K562 (cell line): ENCODE measurements around the gene NEU1. TPM values are rescaled to one million over a fixed set of nuclear protein-coding genes. Genes with fewer than 3 reads are reported as not detected.

Experiments
- ATAC-seq: fragments of 200-7000 bp; cut with Tn5 transposase; 3 replicates; pipeline ENCODE4 v1.9.1; 2020; ENCODE audit warnings: moderate library complexity
- BruUV-seq: library from RNA; stranded (reverse); fragments of 400-500 nt; replicated peaks from 2 replicates; lab custom pipeline; 2021; lab: Mats Ljungman, UMichigan
- CTCF ChIA-PET: fragments of 300-600 bp; formaldehyde crosslinking; extraction: SDS; loops from one replicate; lab custom pipeline; 2021; ENCODE audit warnings: low intra/inter-chr PET ratio; lab: Yijun Ruan, JAX
- POLR2A ChIA-PET: fragments of 300-600, 350-650 bp; sonication (Branson Sonifier 250); formaldehyde crosslinking; extraction: SDS; loops from one replicate; lab custom pipeline; 2021; ENCODE audit warnings: antibody characterized with exemption, inconsistent platforms; lab: Yijun Ruan, JAX
- DNase-seq, 4 experiments: peaks; one replicate each; pipeline versions ENCODE4 v3.0.0 to v3.0.0-alpha.2; 2011 to 2018; ENCODE audit warnings: low spot score in 3 of 4, mixed read lengths in 3 of 4; ENCODE audit errors: extremely low read depth in 1 of 4
- FAIRE-seq: peaks from 2 replicates; lab custom pipeline; 2011; peaks lifted over from hg19 to GRCh38; lab: Jason Lieb, UNC
- H2AFZ ChIP-seq: 2 replicates; pipeline ENCODE4 v1.6.0; 2011; ENCODE audit warnings: low read depth, low read length, control low read depth, inconsistent platforms
- H3K27ac ChIP-seq: fragments of 200-600 bp; 3 replicates; pipeline ENCODE4 v1.8.0; 2011; ENCODE audit warnings: low read depth, mild to moderate bottlenecking, control low read depth, inconsistent platforms, low read length, moderate library complexity, mixed read lengths; ENCODE audit errors: extremely low read depth
- H3K27me3 ChIP-seq, 2 experiments: fragments of 300-600 bp in 1 of 2; 2 replicates in 1 of 2; 3 replicates in 1 of 2; pipeline versions ENCODE4 v1.6.0 to v1.8.0; 2011; ENCODE audit warnings: inconsistent platforms in 2 of 2, low read length in 2 of 2, mild to moderate bottlenecking in 1 of 2, mixed read lengths in 1 of 2, moderate library complexity in 1 of 2; ENCODE audit not compliant: control insufficient read depth in 2 of 2, insufficient read depth in 2 of 2
- H3K36me3 ChIP-seq: fragments of 300-600 bp; 3 replicates; pipeline ENCODE4 v1.8.0; 2011; ENCODE audit warnings: mild to moderate bottlenecking, low read length, inconsistent platforms; ENCODE audit not compliant: control insufficient read depth, insufficient read depth
- H3K4me1 ChIP-seq, 2 experiments: fragments of 200-600 bp in 1 of 2; replicated peaks in 1 of 2; 2 replicates in 1 of 2; 3 replicates in 1 of 2; pipeline versions ENCODE4 v1.5.1 to v1.8.0; 2011; ENCODE audit warnings: inconsistent platforms in 2 of 2, low read length in 2 of 2, mild to moderate bottlenecking in 1 of 2, mixed read lengths in 1 of 2, moderate library complexity in 1 of 2; ENCODE audit not compliant: control insufficient read depth in 2 of 2, insufficient read depth in 2 of 2
- H3K4me2 ChIP-seq: 2 replicates; pipeline ENCODE4 v1.6.1; 2011; ENCODE audit warnings: low read length, control low read depth, inconsistent platforms, mixed read lengths; ENCODE audit not compliant: insufficient read depth
- H3K4me3 ChIP-seq: fragments of 200-600 bp; sonication (generic), shearing (Covaris generic); 2 replicates; pipeline ENCODE4 v1.5.1; 2016; ENCODE audit warnings: control low read depth, inconsistent platforms
- H3K79me2 ChIP-seq: fragments of 200-600 bp; 3 replicates; pipeline ENCODE4 v1.8.0; 2011; ENCODE audit warnings: low read length, inconsistent platforms; ENCODE audit not compliant: control insufficient read depth, insufficient read depth
- H3K9ac ChIP-seq, 2 experiments: 2 replicates each; pipeline versions ENCODE4 v1.6.0 to v1.6.1; 2011; ENCODE audit warnings: low read depth in 2 of 2, low read length in 2 of 2, control low read depth in 1 of 2, inconsistent platforms in 1 of 2, mild to moderate bottlenecking in 1 of 2, mixed read lengths in 1 of 2; ENCODE audit not compliant: insufficient read depth in 1 of 2
- H3K9me1 ChIP-seq: one replicate; pipeline ENCODE4 v1.6.0; 2011; ENCODE audit warnings: inconsistent platforms, mild to moderate bottlenecking, low read length, moderate library complexity; ENCODE audit not compliant: control insufficient read depth, insufficient read depth
- H3K9me3 ChIP-seq: replicated peaks from 2 replicates; pipeline ENCODE4 v1.5.1; 2011; ENCODE audit warnings: low read depth, low read length, inconsistent platforms; ENCODE audit not compliant: control insufficient read depth, insufficient read depth
- H4K20me1 ChIP-seq: replicated peaks from 2 replicates; pipeline ENCODE4 v1.6.1; 2011; ENCODE audit warnings: low read length, inconsistent platforms, mixed read lengths; ENCODE audit not compliant: control insufficient read depth, insufficient read depth
- BRD4 ChIP-seq: fragments of 200-600 bp; sonication (generic); IDR thresholded peaks from 2 replicates; pipeline ENCODE4 v1.6.1; 2017; ENCODE audit warnings: inconsistent platforms
- FOXM1 ChIP-seq, 2 experiments: fragments of 450-650 bp in 1 of 2; sonication (generic) in 1 of 2; formaldehyde crosslinking in 1 of 2; IDR thresholded peaks; 2 replicates each; pipeline versions ENCODE4 v1.6.1 to v1.9.0; 2017 to 2022; ENCODE audit warnings: low read depth in 2 of 2, mild to moderate bottlenecking in 2 of 2, missing genetic modification reagents in 1 of 2, moderate library complexity in 1 of 2
- HMGXB4 ChIP-seq: sonication (generic); formaldehyde crosslinking; IDR thresholded peaks from 2 replicates; pipeline ENCODE4 v1.8.1; 2023; ENCODE audit warnings: mild to moderate bottlenecking, missing genetic modification reagents
- MEF2D ChIP-seq: conservative IDR thresholded peaks from 2 replicates; pipeline ENCODE4 v1.6.1; 2016; ENCODE audit warnings: low read depth, missing genetic modification characterization, missing compliant biosample characterization
- MTA1 ChIP-seq: fragments of 450-650 bp; IDR thresholded peaks from 2 replicates; pipeline ENCODE4 v1.6.1; 2017; ENCODE audit warnings: borderline replicate concordance
- PHF8 ChIP-seq: fragments of 200-600 bp; sonication (generic); IDR thresholded peaks from 2 replicates; pipeline ENCODE4 v1.6.1; 2012; ENCODE audit warnings: mixed run types, mild to moderate bottlenecking, inconsistent platforms, low read length, moderate library complexity, borderline replicate concordance
- PPARD ChIP-seq: fragments of 250-450 bp; sonication (Bioruptor Pico); IDR thresholded peaks from 2 replicates; pipeline ENCODE4 v1.8.0; 2022; ENCODE audit warnings: inconsistent platforms, mild to moderate bottlenecking, moderate library complexity
- SNIP1 ChIP-seq: fragments of 450-650 bp; IDR thresholded peaks from 2 replicates; pipeline ENCODE4 v1.7.1; 2017; ENCODE audit warnings: low read depth, mild to moderate bottlenecking
- SP1 ChIP-seq: sonication (generic); formaldehyde crosslinking; IDR thresholded peaks from 2 replicates; pipeline ENCODE4 v1.8.1; 2022; ENCODE audit warnings: mild to moderate bottlenecking, missing genetic modification reagents
- SRF ChIP-seq, 2 experiments: fragments of 250-450, 450-650 bp in 1 of 2; sonication (Bioruptor Pico) in 1 of 2; sonication (generic) in 1 of 2; formaldehyde crosslinking; IDR thresholded peaks; 2 replicates each; pipeline versions ENCODE4 v1.5.0 to v1.5.1; 2020 to 2022; ENCODE audit warnings: mild to moderate bottlenecking in 1 of 2, missing genetic modification reagents in 1 of 2
- TAF1 ChIP-seq: IDR thresholded peaks from 2 replicates; pipeline ENCODE4 v1.6.1; 2011; ENCODE audit warnings: mild to moderate bottlenecking, low read length, moderate library complexity; ENCODE audit not compliant: insufficient read depth, control insufficient read depth, severe bottlenecking; ENCODE audit errors: extremely low read depth
- TBP ChIP-seq: optimal IDR thresholded peaks from 2 replicates; pipeline ENCODE3; 2011; ENCODE audit warnings: low read depth, low read length, improper control_type of control experiment
- TRIM25 ChIP-seq: fragments of 450-650 bp; IDR thresholded peaks from 2 replicates; pipeline ENCODE4 v1.7.0; 2016; ENCODE audit warnings: borderline replicate concordance
- ZNF165 ChIP-seq: fragments of 250-450 bp; sonication (Bioruptor Pico); IDR thresholded peaks from 2 replicates; pipeline ENCODE4 v1.4.0; 2020; ENCODE audit warnings: borderline replicate concordance
- ZNF431 ChIP-seq: sonication (generic); formaldehyde crosslinking; IDR thresholded peaks from 2 replicates; pipeline ENCODE4 v1.8.0; 2022; ENCODE audit warnings: mild to moderate bottlenecking, missing genetic modification reagents
- ZNF764 ChIP-seq: fragments of 250-450 bp; sonication (Bioruptor Pico); IDR thresholded peaks from 2 replicates; pipeline ENCODE4 v1.4.0; 2020; ENCODE audit warnings: low read depth, mild to moderate bottlenecking, moderate library complexity
- WGBS: fragments of 100-300 bp; shearing (Covaris generic); methylation state at CpG from one replicate; pipeline ENCODE4 v1.1.6; 2016; ENCODE audit warnings: low coverage, mixed read lengths; ENCODE audit not compliant: insufficient coverage; ENCODE audit errors: missing lambda C conversion rate; 5-methylcytosine and 5-hydroxymethylcytosine counted together
- in situ Hi-C: fragments of 300-500 bp; cut with MboI; formaldehyde crosslinking; loops from 4 replicates; pipeline ENCODE4 v1.15.0; 2018; ENCODE audit warnings: inconsistent platforms, mixed read lengths
- intact Hi-C: fragments of 100-400 bp; cut with micrococcal nuclease; formaldehyde crosslinking; loops from 2 replicates; pipeline ENCODE4 v1.14.2; 2022
- polyA plus RNA-seq, 8 experiments: library from polyadenylated mRNA; depleted of rRNA in 4 of 8; stranded (reverse) in 5 of 8; unstranded in 3 of 8; fragments of >200 nt; fragmentation: Nextera tagmentation in 2 of 8; fragmentation: Illumina TruSeq in 1 of 8; extraction: Ambion mirVana in 2 of 8; extraction: Trizol in 1 of 8; gene quantifications; 2 replicates each; pipeline versions ENCODE4 v1.2.1 to v1.2.3, GENCODE V29; 2011 to 2014; ENCODE audit warnings: inconsistent platforms in 1 of 8, missing spikeins in 1 of 8
- total RNA-seq, 7 experiments: library from RNA; depleted of rRNA in 6 of 7; stranded (reverse); fragments of >200 nt in 6 of 7; fragmentation: Illumina TruSeq in 2 of 7; extraction: Trizol in 2 of 7; gene quantifications; 2 replicates each; pipeline versions ENCODE4 v1.2.1 to v1.2.3, GENCODE V29; 2011 to 2021; ENCODE audit warnings: low replicate concordance in 1 of 7

The NEU1 gene
- total and polyA plus RNA-seq, 9 of the 15 experiments (the other 6 are each of a cell fraction or from before 2014, with no cell fraction given): 14.8 to 67.8 (median 51.0) TPM

- Histone ChIP-seq H3K9me3 (no peaks in the 10 kb centered on the region; the same call in 1 of the 2 replicates), H3K4me3 (peak overlapping the region; percentile 85), H3K4me2 (peak overlapping the region; percentile 94), H3K9me1 (no peaks in the 10 kb centered on the region), H3K9ac (peak overlapping the region; percentile 98 to 100), H3K36me3 (peaks cover 61% of the 10 kb centered on the region), H4K20me1 (peaks cover 30% of the 10 kb centered on the region), H3K4me1 (peaks cover 34 to 54% of the 10 kb centered on the region in 2 experiments), H2AFZ (no peak overlapping the region), H3K27ac (peak overlapping the region; percentile 88), H3K79me2 (peaks cover 70% of the 10 kb centered on the region), H3K27me3 (no peaks in the 10 kb centered on the region)
- ATAC-seq (no peak), FAIRE-seq (no peak), DNase-seq (peak in 3 of 4 experiments; percentile 54 to 69 (median 64))
- intact Hi-C loops (no loop called here), in situ Hi-C loops (no loop called here)
- POLR2A ChIA-PET: interaction anchor here (0.6 to 13.1 kb wide), 39 partner anchors 9 to 289 kb away, joined by 3 to 229 read pairs (median 5); partner anchors contain the start of genes ABHD16A, APOM, BAG6 and C6orf47
- CTCF ChIA-PET: interaction anchor here (0.6 to 1.0 kb wide), 3 partner anchors 27 to 303 kb away, joined by 3 read pairs; no protein-coding TSS in a partner anchor
- WGBS: under 1% methylated on average over 12 of the region's 12 CpGs
- no TSS peak for BruUV-seq
- TF ChIP-seq SP1 (CRISPR knock-in tag) (peak; percentile 59), MEF2D (peak; percentile 89), ZNF165 (peak; percentile 36; the same call in 1 of the 2 replicates), PHF8 (0 out of 2 replicates have a peak, but pooled peaks have one; percentile 7), TBP (no peak), BRD4 (0 out of 2 replicates have a peak, but pooled peaks have one; percentile 30), TRIM25 (peak; percentile 15; the same call in 1 of the 2 replicates), MTA1 (0 out of 2 replicates have a peak, but pooled peaks have one; percentile 22), TAF1 (peak; percentile 14), HMGXB4 (0 out of 2 replicates have a peak, but pooled peaks have one; percentile 30), SNIP1 (no peak), PPARD (CRISPR knock-in tag) (0 out of 2 replicates have a peak, but pooled peaks have one; percentile 8), ZNF431 (CRISPR knock-in tag) (0 out of 2 replicates have a peak, but pooled peaks have one; percentile 9), ZNF764 (CRISPR knock-in tag) (no peak), SRF (CRISPR knock-in tag; IDR thresholded peaks at IDR 0.05) (peak in 1 of 2 experiments; percentile 70; a peak in 1 of 4 replicates), FOXM1 (IDR thresholded peaks at IDR 0.05; ENCODE audit: low read depth) (no peak; the same call in 1 of the 2 replicates), FOXM1 (CRISPR knock-in tag; IDR thresholded peaks at IDR 0.05; ENCODE audit: low read depth) (peak; percentile 29; the same call in 1 of the 2 replicates)
Measured at GRCh38 chr6:31836474-31837368, 25.9 kb downstream of the NEU1 start.
